Rectal smooth muscle tissue (tissue), 1 donor: ENCODE results near the gene DIPK1B.
A peak's percentile ranks its signal among the peaks of the same experiment; 100 is the strongest.

Source experiments
- H3K27ac ChIP-seq: one replicate; pipeline ENCODE4 v1.7.0; 2013; ENCODE audit warnings: low read depth, low read length, inconsistent platforms
- H3K27me3 ChIP-seq: one replicate; pipeline ENCODE4 v1.7.0; 2013; ENCODE audit warnings: low read length; ENCODE audit not compliant: control insufficient read depth, insufficient read depth
- H3K36me3 ChIP-seq: one replicate; pipeline ENCODE4 v1.7.0; 2013; ENCODE audit warnings: low read length; ENCODE audit not compliant: control insufficient read depth, insufficient read depth
- H3K4me1 ChIP-seq: one replicate; pipeline ENCODE4 v1.7.0; 2013; ENCODE audit warnings: low read length; ENCODE audit not compliant: control insufficient read depth, insufficient read depth
- H3K4me3 ChIP-seq: one replicate; pipeline ENCODE4 v1.7.0; 2013; ENCODE audit warnings: low read length
- H3K9ac ChIP-seq: one replicate; pipeline ENCODE4 v1.7.0; 2013; ENCODE audit warnings: low read length

Gene DIPK1B

GRCh38 chr9:136711751-136712689, at the start of gene DIPK1B:
DIPK1B (plus strand) TSS chr9:136712572; CDS start chr9:136712666, 94 bp downstream.
- Histone ChIP-seq H3K27me3 (peaks cover 14% of the 10 kb centered on the region), H3K27ac (peak within 1 kb of the TSS; percentile 56), H3K9ac (no peak within 1 kb of the TSS)

GRCh38 chr9:136662656-136663581, 49.5 kb upstream of the DIPK1B start, which contains the start of gene EGFL7:
EGFL7 (plus strand) TSS chr9:136662916; CDS start chr9:136668283, 5,367 bp downstream.
- Histone ChIP-seq H3K9ac (no peak within 1 kb of the TSS), H3K27ac (no peak within 1 kb of the TSS), H3K36me3 (no peaks in the 10 kb centered on the region), H3K4me1 (peaks cover 2% of the 10 kb centered on the region), H3K27me3 (peaks cover 27% of the 10 kb centered on the region), H3K4me3 (peak within 1 kb of the TSS; percentile 36)

More at GRCh38 chr9:136711751-136712689, at the start of gene DIPK1B:
- H3K36me3 ChIP-seq: no peaks in the 10 kb centered on the region
- no peaks in the 10 kb centered on the region for H3K4me1 ChIP-seq
- H3K4me3 ChIP-seq: peak within 1 kb of the TSS; percentile 46

- no peak overlapping the region for H3K9ac ChIP-seq
- peaks cover 2% of the 10 kb centered on the region for H3K4me1 ChIP-seq
- H3K4me3 ChIP-seq: peak overlapping the region; percentile 22
- no peak overlapping the region for H3K27ac ChIP-seq
- H3K36me3 ChIP-seq: no peaks in the 10 kb centered on the region
- peaks cover 27% of the 10 kb centered on the region for H3K27me3 ChIP-seq
Measured at GRCh38 chr9:136664000-136664915, 48.1 kb upstream of the DIPK1B start.

GRCh38 chr9:136665111-136665703, 47.2 kb upstream of the DIPK1B start:
- no peaks in the 10 kb centered on the region for H3K36me3 ChIP-seq
- H3K4me1 ChIP-seq: peaks cover 2% of the 10 kb centered on the region
- H3K27me3 ChIP-seq: peaks cover 27% of the 10 kb centered on the region
- no peak overlapping the region for H3K27ac ChIP-seq
- no peak overlapping the region for H3K9ac ChIP-seq
- peak overlapping the region; percentile 22 for H3K4me3 ChIP-seq

GRCh38 chr9:136665704-136666371, 46.5 kb upstream of the DIPK1B start:
- Histone ChIP-seq H3K27me3 (peaks cover 24% of the 10 kb centered on the region), H3K36me3 (no peaks in the 10 kb centered on the region), H3K27ac (no peak overlapping the region), H3K9ac (no peak overlapping the region), H3K4me1 (peaks cover 2% of the 10 kb centered on the region), H3K4me3 (no peak overlapping the region)

GRCh38 chr9:136666372-136667213, 45.8 kb upstream of the DIPK1B start:
- peaks cover 2% of the 10 kb centered on the region for H3K4me1 ChIP-seq
- no peak overlapping the region for H3K9ac ChIP-seq
- H3K27ac ChIP-seq: no peak overlapping the region
- no peaks in the 10 kb centered on the region for H3K36me3 ChIP-seq
- H3K4me3 ChIP-seq: peak overlapping the region; percentile 13
- H3K27me3 ChIP-seq: peaks cover 24% of the 10 kb centered on the region

- Histone ChIP-seq H3K27me3 (peaks cover 23% of the 10 kb centered on the region), H3K4me1 (peaks cover 2% of the 10 kb centered on the region), H3K27ac (no peak overlapping the region), H3K9ac (no peak overlapping the region), H3K4me3 (peak overlapping the region; percentile 13), H3K36me3 (no peaks in the 10 kb centered on the region)
Measured at GRCh38 chr9:136667214-136667939, 45.0 kb upstream of the DIPK1B start.

- peaks cover 2% of the 10 kb centered on the region for H3K4me1 ChIP-seq
- peaks cover 16% of the 10 kb centered on the region for H3K27me3 ChIP-seq
- H3K9ac ChIP-seq: no peak overlapping the region
- no peaks in the 10 kb centered on the region for H3K36me3 ChIP-seq
- no peak overlapping the region for H3K27ac ChIP-seq
- H3K4me3 ChIP-seq: peak overlapping the region; percentile 15
Measured at GRCh38 chr9:136667940-136668760, 44.2 kb upstream of the DIPK1B start.

- Histone ChIP-seq H3K27me3 (peaks cover 16% of the 10 kb centered on the region), H3K4me1 (peaks cover 2% of the 10 kb centered on the region), H3K36me3 (no peaks in the 10 kb centered on the region), H3K4me3 (no peak overlapping the region), H3K27ac (no peak overlapping the region), H3K9ac (no peak overlapping the region)
Measured at GRCh38 chr9:136668983-136669790, 43.2 kb upstream of the DIPK1B start.
